HG03175 (cell line): ENCODE measurements around the gene SLC37A1.

Source experiments
- ATAC-seq: cut with Tn5 transposase; IDR thresholded peaks from one replicate; pipeline ENCODE4 v1.9.1; 2021; ENCODE audit warnings: mild to moderate bottlenecking, moderate library complexity; ENCODE audit not compliant: unreplicated experiment

SLC37A1 gene

GRCh38 chr21:42587036-42587435 lies 73.4 kb downstream of the SLC37A1 start:
- ATAC-seq, result no peak

- no peak for ATAC-seq
Measured at GRCh38 chr21:42590431-42591131, 76.9 kb downstream of the SLC37A1 start.

GRCh38 chr21:42591170-42591869 lies 77.7 kb downstream of the SLC37A1 start:
- no peak for ATAC-seq

GRCh38 chr21:42592156-42592820 lies 78.6 kb downstream of the SLC37A1 start:
- no peak for ATAC-seq

GRCh38 chr21:42593007-42593814 lies 79.6 kb downstream of the SLC37A1 start:
- ATAC-seq, result no peak

GRCh38 chr21:42594616-42595282 lies 81.1 kb downstream of the SLC37A1 start:
- ATAC-seq, result no peak

GRCh38 chr21:42595283-42596187 lies 81.9 kb downstream of the SLC37A1 start:
- no peak for ATAC-seq

GRCh38 chr21:42596657-42597056 lies 83.0 kb downstream of the SLC37A1 start:
- ATAC-seq, result no peak

- ATAC-seq, result no peak
Measured at GRCh38 chr21:42597487-42598158, 84.0 kb downstream of the SLC37A1 start.

- no peak for ATAC-seq
Measured at GRCh38 chr21:42598159-42598735, 84.6 kb downstream of the SLC37A1 start.

GRCh38 chr21:42599486-42599885 lies 85.8 kb downstream of the SLC37A1 start:
- ATAC-seq, result no peak

- ATAC-seq, result no peak
Measured at GRCh38 chr21:42599962-42600361, 86.3 kb downstream of the SLC37A1 start.

GRCh38 chr21:42601656-42602055 lies 88.0 kb downstream of the SLC37A1 start:
- ATAC-seq, result no peak

- ATAC-seq, result no peak
Measured at GRCh38 chr21:42607102-42607501, 93.5 kb downstream of the SLC37A1 start.

GRCh38 chr21:42607525-42608102 lies 94.0 kb downstream of the SLC37A1 start:
- ATAC-seq, result no peak

- no peak for ATAC-seq
Measured at GRCh38 chr21:42608446-42608845, 94.8 kb downstream of the SLC37A1 start.

- no peak for ATAC-seq
Measured at GRCh38 chr21:42609811-42610210, 96.2 kb downstream of the SLC37A1 start.

GRCh38 chr21:42611852-42612251 lies 98.2 kb downstream of the SLC37A1 start:
- no peak for ATAC-seq
